GM12878 (cell line): ENCODE measurements around the gene SET. TPM values are rescaled to one million over a fixed set of nuclear protein-coding genes. Genes with fewer than 3 reads are reported as not detected.

Source experiments
- ATAC-seq: fragments of 200-7000 bp; cut with Tn5 transposase; 3 replicates; pipeline ENCODE4 v1.9.1; 2020; ENCODE audit warnings: mild to moderate bottlenecking, moderate library complexity
- BruUV-seq: library from RNA; stranded (reverse); fragments of 400-500 nt; replicated peaks from 2 replicates; lab custom pipeline; 2021; lab: Mats Ljungman, UMichigan
- CTCF ChIA-PET: fragments of 300-600 bp; sonication (Branson Sonifier 250); formaldehyde crosslinking; extraction: SDS; loops from one replicate; lab custom pipeline; 2021; ENCODE audit warnings: inconsistent platforms; lab: Yijun Ruan, JAX
- POLR2A ChIA-PET: fragments of 350-600 bp; formaldehyde crosslinking; extraction: SDS; loops from one replicate; lab custom pipeline; 2021; ENCODE audit warnings: inconsistent platforms; lab: Charles Lee
- RAD21 ChIA-PET: fragments of 300-600 bp; sonication (Branson Sonifier 250); formaldehyde crosslinking; loops from one replicate; lab custom pipeline; 2023; ENCODE audit warnings: antibody characterized with exemption; ENCODE audit not compliant: unreplicated experiment; lab: Charles Lee
- SMC1A ChIA-PET: fragments of 300-600 bp; sonication (Branson Sonifier 250); formaldehyde crosslinking; loops from one replicate; lab custom pipeline; 2023; ENCODE audit not compliant: unreplicated experiment, uncharacterized antibody; lab: Charles Lee
- DNase-seq: peaks from one replicate; pipeline ENCODE4 v3.0.0-alpha.2; 2011; ENCODE audit warnings: low read depth, low spot score
- FAIRE-seq: peaks from 3 replicates; lab custom pipeline; 2011; peaks lifted over from hg19 to GRCh38; lab: Jason Lieb, UNC
- H2AFZ ChIP-seq: 2 replicates; pipeline ENCODE4 v1.6.0; 2011; ENCODE audit warnings: low read depth, low read length, control low read depth; ENCODE audit not compliant: control insufficient read depth
- H3K27ac ChIP-seq: 2 replicates; pipeline ENCODE4 v1.5.1; 2011; ENCODE audit warnings: control low read depth; ENCODE audit not compliant: control insufficient read depth, insufficient read depth
- H3K27me3 ChIP-seq, 2 experiments: replicated peaks in 1 of 2; 2 replicates each; pipeline versions ENCODE4 v1.6.0 to v1.6.1; 2011; ENCODE audit warnings: low read length in 1 of 2; ENCODE audit not compliant: control insufficient read depth in 2 of 2, insufficient read depth in 2 of 2
- H3K36me3 ChIP-seq, 2 experiments: 2 replicates each; pipeline ENCODE4 v1.5.1; 2011; ENCODE audit warnings: low read length in 1 of 2; ENCODE audit not compliant: control insufficient read depth in 2 of 2, insufficient read depth in 2 of 2
- H3K4me1 ChIP-seq: 2 replicates; pipeline ENCODE4 v1.6.1; 2011; ENCODE audit warnings: mild to moderate bottlenecking, low read length, moderate library complexity, mixed read lengths; ENCODE audit not compliant: control insufficient read depth, insufficient read depth
- H3K4me2 ChIP-seq: 2 replicates; pipeline ENCODE4 v1.6.0; 2011; ENCODE audit warnings: control low read depth; ENCODE audit not compliant: control insufficient read depth, insufficient read depth
- H3K4me3 ChIP-seq: fragments of 200-600 bp; sonication (generic); 2 replicates; pipeline ENCODE4 v1.5.1; 2016
- H3K79me2 ChIP-seq: 2 replicates; pipeline ENCODE4 v1.6.0; 2011; ENCODE audit warnings: low read length; ENCODE audit not compliant: control insufficient read depth, insufficient read depth
- H3K9ac ChIP-seq: 2 replicates; pipeline ENCODE4 v1.8.0; 2011; ENCODE audit warnings: low read length, control low read depth, mixed read lengths; ENCODE audit not compliant: control insufficient read depth, insufficient read depth
- H3K9me3 ChIP-seq: replicated peaks from 3 replicates; pipeline ENCODE4 v1.5.1; 2011; ENCODE audit warnings: mild to moderate bottlenecking, low read length; ENCODE audit not compliant: control insufficient read depth, insufficient read depth
- H4K20me1 ChIP-seq: 2 replicates; pipeline ENCODE4 v1.6.0; 2011; ENCODE audit not compliant: control insufficient read depth, insufficient read depth
- ASH2L ChIP-seq: fragments of 300-600, 200-600 bp; sonication (generic); IDR thresholded peaks from 2 replicates; pipeline ENCODE4 v1.6.1; 2017; ENCODE audit warnings: low read depth, mild to moderate bottlenecking, borderline replicate concordance
- CBX5 ChIP-seq: sonication (generic); IDR thresholded peaks from 2 replicates; pipeline ENCODE4 v1.6.1; 2016; ENCODE audit warnings: low read depth, moderate library complexity, mild to moderate bottlenecking, inconsistent platforms
- ETV6 ChIP-seq, 2 experiments: fragments of 450-650 bp in 1 of 2; IDR thresholded peaks in 1 of 2; conservative IDR thresholded peaks in 1 of 2; 2 replicates each; pipeline ENCODE4 v1.6.1; 2014; ENCODE audit warnings: antibody characterized with exemption in 1 of 2, borderline replicate concordance in 1 of 2, low read depth in 1 of 2, mild to moderate bottlenecking in 1 of 2, moderate library complexity in 1 of 2
- HSF1 ChIP-seq: fragments of 150-350 bp; IDR thresholded peaks from 2 replicates; pipeline ENCODE4 v1.6.1; 2014; ENCODE audit warnings: mild to moderate bottlenecking, low read depth, low read length
- JUND ChIP-seq: IDR thresholded peaks from 2 replicates; pipeline ENCODE4 v1.6.1; 2012; ENCODE audit warnings: low read depth, mild to moderate bottlenecking, low read length, improper control_type of control experiment, moderate library complexity
- RELA ChIP-seq: fragments of 450-650 bp; IDR thresholded peaks from 2 replicates; pipeline ENCODE4 v1.8.0; 2014; ENCODE audit warnings: borderline replicate concordance; ENCODE audit not compliant: partially characterized antibody
- SUPT20H ChIP-seq: IDR thresholded peaks from 2 replicates; pipeline ENCODE4 v1.6.1; 2011; ENCODE audit warnings: low read depth, mild to moderate bottlenecking, low read length, moderate library complexity, borderline replicate concordance; ENCODE audit not compliant: control insufficient read depth
- TCF7 ChIP-seq: IDR thresholded peaks from 2 replicates; pipeline ENCODE4 v1.6.1; 2014; ENCODE audit warnings: antibody characterized with exemption, borderline replicate concordance
- ZNF207 ChIP-seq: fragments of 450-650 bp; IDR thresholded peaks from 2 replicates; pipeline ENCODE4 v1.6.1; 2014; ENCODE audit warnings: antibody characterized with exemption, mild to moderate bottlenecking, borderline replicate concordance
- WGBS: methylation state at CpG from one replicate; pipeline ENCODE4 v1.1.6; 2016; ENCODE audit warnings: low lambda C conversion rate; ENCODE audit not compliant: insufficient replicate concordance, insufficient coverage; ENCODE audit errors: missing lambda C conversion rate; 5-methylcytosine and 5-hydroxymethylcytosine counted together
- in situ Hi-C: fragments of 300-500 bp; cut with MboI; formaldehyde crosslinking; loops from 9 replicates; pipeline ENCODE4 v1.14.3; 2018; ENCODE audit warnings: mixed read lengths
- intact Hi-C: fragments of 100-400 bp; cut with micrococcal nuclease; formaldehyde crosslinking; loops from one replicate; pipeline ENCODE4 v1.14.2; 2022; ENCODE audit not compliant: unreplicated experiment
- polyA plus RNA-seq, 11 experiments: library from polyadenylated mRNA; depleted of rRNA in 4 of 11; unstranded in 6 of 11; stranded (reverse) in 5 of 11; fragments of >200 nt; fragmentation: Nextera tagmentation in 4 of 11; fragmentation: Illumina TruSeq in 1 of 11; extraction: Ambion mirVana in 4 of 11; extraction: Trizol in 1 of 11; gene quantifications; 1 replicate in 1 of 11; 2 replicates in 10 of 11; pipeline versions ENCODE4 v1.2.1 to v1.2.3, GENCODE V29; 2011 to 2016; ENCODE audit warnings: inconsistent platforms in 2 of 11, missing spikeins in 2 of 11, low read depth in 1 of 11
- total RNA-seq, 4 experiments: library from RNA; depleted of rRNA in 3 of 4; stranded (reverse); fragments of >200 nt in 3 of 4; fragmentation: Illumina TruSeq in 1 of 4; extraction: Trizol in 1 of 4; gene quantifications; 2 replicates each; pipeline versions ENCODE4 v1.2.1 to v1.2.3, GENCODE V29; 2013 to 2021

SET gene
- total and polyA plus RNA-seq, 10 of the 15 experiments (the other 5 are each of a cell fraction or from before 2014, with no cell fraction given) = 284 to 706 (median 445) TPM

- Histone ChIP-seq H3K4me1 (peaks cover 5% of the 10 kb centered on the region), H4K20me1 (no peaks in the 10 kb centered on the region), H3K79me2 (peaks cover 15% of the 10 kb centered on the region), H3K36me3 (no peaks in the 10 kb centered on the region; a peak in 1 of 4 replicates), H3K27me3 (no peaks in the 10 kb centered on the region), H2AFZ (no peak overlapping the region), H3K9me3 (no peaks in the 10 kb centered on the region), H3K27ac (no peak overlapping the region), H3K9ac (no peak overlapping the region), H3K4me2 (no peak overlapping the region), H3K4me3 (no peak overlapping the region)
- TF ChIP-seq TCF7 (no peak), ZNF207 (no peak), CBX5 (no peak), SUPT20H (no peak), ASH2L (no peak), JUND (no peak)
- POLR2A ChIA-PET = no interaction called here
- RAD21 ChIA-PET = no interaction called here
- FAIRE-seq (no peak), DNase-seq (no peak), ATAC-seq (no peak)
- intact Hi-C loops = no loop called here
- CTCF ChIA-PET = no interaction called here
- in situ Hi-C loops = no loop called here
- SMC1A ChIA-PET = no interaction called here
- WGBS = 74% methylated on average over 5 of the region's 5 CpGs
- BruUV-seq = no TSS peak
These were observed 38.7 kb downstream of the SET start for GRCh38 chr9:128727640-128728248.

GRCh38 chr9:128728298-128728697, 39.3 kb downstream of the SET start:
- Histone ChIP-seq H4K20me1 (no peaks in the 10 kb centered on the region), H3K4me3 (no peak overlapping the region), H3K79me2 (peaks cover 11% of the 10 kb centered on the region), H3K27me3 (no peaks in the 10 kb centered on the region), H3K27ac (no peak overlapping the region), H3K4me2 (no peak overlapping the region)
- DNase-seq (no peak), FAIRE-seq (no peak), ATAC-seq (no peak)
- in situ Hi-C loops = no loop called here
- intact Hi-C loops = no loop called here
- 59% methylated on average over 6 of the region's 7 CpGs for WGBS
- ChIA-PET RAD21 (no interaction called here), CTCF (no interaction called here), SMC1A (no interaction called here)
- BruUV-seq = no TSS peak
- TF ChIP-seq HSF1 (no peak), ETV6 (conservative IDR thresholded peaks at IDR 0.05 in 1 of 2, IDR thresholded peaks at IDR 0.05 in 1 of 2; ENCODE audit: borderline replicate concordance in 1 of 2, low read depth in 1 of 2) (no peak), RELA (no peak)
- TF ChIP-seq, all 136 proteins: peak for 0
- POLR2A ChIA-PET = no interaction called here
- no peak overlapping the region for H2AFZ ChIP-seq
- no peak overlapping the region for H3K9ac ChIP-seq
- no peaks in the 10 kb centered on the region for H3K9me3 ChIP-seq
- peaks cover 5% of the 10 kb centered on the region for H3K4me1 ChIP-seq
- H3K36me3 ChIP-seq = no peaks in the 10 kb centered on the region; a peak in 2 of 4 replicates
